GM19372 (cell line): ENCODE data around the gene MON1A.
A peak's percentile ranks its signal among the peaks of the same experiment; 100 is the strongest.
"Not testable (repeated sequence)": the region's sequence is repeated elsewhere in the genome, so short reads cannot be mapped to it uniquely, and the experiment has no call there.

Source experiments
- ATAC-seq: cut with Tn5 transposase; IDR thresholded peaks from one replicate; pipeline ENCODE4 v1.9.1; 2021; ENCODE audit warnings: mild to moderate bottlenecking, low read depth, moderate library complexity; ENCODE audit not compliant: unreplicated experiment

Gene MON1A, protein sequence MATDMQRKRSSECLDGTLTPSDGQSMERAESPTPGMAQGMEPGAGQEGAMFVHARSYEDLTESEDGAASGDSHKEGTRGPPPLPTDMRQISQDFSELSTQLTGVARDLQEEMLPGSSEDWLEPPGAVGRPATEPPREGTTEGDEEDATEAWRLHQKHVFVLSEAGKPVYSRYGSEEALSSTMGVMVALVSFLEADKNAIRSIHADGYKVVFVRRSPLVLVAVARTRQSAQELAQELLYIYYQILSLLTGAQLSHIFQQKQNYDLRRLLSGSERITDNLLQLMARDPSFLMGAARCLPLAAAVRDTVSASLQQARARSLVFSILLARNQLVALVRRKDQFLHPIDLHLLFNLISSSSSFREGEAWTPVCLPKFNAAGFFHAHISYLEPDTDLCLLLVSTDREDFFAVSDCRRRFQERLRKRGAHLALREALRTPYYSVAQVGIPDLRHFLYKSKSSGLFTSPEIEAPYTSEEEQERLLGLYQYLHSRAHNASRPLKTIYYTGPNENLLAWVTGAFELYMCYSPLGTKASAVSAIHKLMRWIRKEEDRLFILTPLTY

DNA sequence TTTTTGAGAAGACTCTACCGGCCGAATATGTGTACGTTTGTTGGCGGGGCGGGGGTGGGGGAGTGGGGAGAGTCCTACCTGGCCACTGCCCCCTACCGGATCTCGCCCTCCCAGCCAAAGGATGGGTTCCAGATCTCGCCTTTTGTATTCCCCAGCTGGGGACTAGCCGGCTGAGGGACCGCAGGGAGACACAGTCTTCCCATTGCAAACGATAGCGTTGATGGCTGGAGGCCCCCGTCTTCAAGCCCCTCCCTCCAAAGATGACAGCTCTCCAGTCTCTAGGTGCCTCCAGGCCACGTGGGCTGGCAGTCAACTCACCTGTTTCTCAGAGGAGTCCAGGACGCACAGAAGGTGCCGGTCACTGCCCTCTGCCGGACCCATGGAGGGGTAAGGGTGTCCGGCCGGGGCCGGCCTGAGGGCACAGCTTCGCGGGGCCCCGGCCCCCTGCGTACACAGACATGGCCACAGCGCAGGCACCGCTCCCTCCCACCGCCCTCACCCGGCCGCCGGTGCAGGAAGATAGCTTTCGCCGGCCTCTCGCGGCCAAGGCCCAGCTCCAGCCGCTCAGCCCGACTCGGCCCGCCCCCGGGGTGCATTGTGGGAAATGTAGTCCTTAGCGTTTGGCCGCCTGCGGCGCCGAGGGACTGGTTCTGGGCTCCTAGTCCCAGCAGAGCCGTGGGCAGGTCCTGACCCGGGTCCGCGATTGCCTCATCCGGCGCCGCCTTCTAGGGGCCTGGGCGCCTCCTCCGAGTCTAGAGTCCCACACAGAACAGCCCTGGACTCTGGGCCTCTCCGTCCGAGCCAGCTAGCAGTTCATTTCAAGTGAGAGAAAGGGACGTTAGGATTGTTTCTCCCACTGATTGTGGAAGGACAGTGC lies at the start of gene MON1A:
MON1A (minus strand) TSS at position 521 of the 877 bp plus-strand sequence. CDS start 16,465 bp downstream, outside the sequence.
- peak; percentile 86 for ATAC-seq

DNA sequence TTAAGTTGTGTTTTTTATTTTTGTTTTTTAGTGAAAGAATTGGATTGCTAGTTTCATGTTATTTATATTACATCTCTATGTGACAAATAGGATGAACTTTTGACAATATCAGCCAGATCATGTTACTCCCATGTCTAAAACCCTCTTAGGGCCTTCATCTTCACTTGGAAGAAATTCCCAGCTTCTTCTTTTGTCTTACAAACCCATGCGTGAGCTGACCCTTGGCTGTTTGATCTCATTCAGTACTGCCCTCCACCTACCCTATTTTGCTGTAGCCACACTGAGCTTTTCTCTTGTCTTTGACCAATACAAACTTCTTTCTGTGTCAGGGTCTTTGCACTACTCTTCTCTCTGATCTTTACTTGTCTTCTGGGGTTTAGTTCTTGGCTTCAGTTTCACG lies 47.3 kb upstream of the MON1A start:
- no peak for ATAC-seq

DNA sequence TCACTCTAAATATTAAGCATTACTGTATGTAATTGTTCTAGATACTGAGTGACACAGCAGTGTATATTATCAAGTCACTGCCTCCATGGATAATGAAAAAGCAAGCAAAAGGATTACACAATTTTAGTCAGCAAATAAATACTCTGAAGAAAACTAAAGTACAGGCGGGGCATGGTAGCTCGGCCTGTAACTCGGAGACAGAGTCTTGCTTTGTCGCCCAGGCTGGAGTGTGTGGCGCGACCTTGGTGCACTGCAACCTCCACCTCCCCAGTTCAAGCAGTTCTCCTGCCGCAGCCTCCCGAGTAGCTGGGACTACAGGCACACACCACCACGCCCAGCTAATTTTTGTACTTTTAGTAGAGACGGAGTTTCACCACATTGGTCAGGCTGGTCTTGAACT lies 43.0 kb upstream of the MON1A start:
- ATAC-seq: no peak

DNA sequence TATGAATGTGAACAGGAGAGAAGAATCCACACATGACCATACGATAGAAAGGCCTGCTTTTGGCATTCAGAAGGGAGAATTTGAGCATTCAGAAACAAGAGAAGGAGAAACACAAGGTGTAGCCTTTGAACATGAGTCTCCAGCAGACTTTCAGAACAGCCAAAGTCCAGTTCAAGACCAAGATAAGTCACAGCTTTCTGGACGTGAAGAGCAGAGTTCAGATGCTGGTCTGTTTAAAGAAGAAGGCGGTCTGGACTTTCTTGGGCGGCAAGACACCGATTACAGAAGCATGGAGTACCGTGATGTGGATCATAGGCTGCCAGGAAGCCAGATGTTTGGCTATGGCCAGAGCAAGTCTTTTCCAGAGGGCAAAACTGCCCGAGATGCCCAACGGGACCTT lies 38.7 kb upstream of the MON1A start:
- no peak for ATAC-seq

DNA sequence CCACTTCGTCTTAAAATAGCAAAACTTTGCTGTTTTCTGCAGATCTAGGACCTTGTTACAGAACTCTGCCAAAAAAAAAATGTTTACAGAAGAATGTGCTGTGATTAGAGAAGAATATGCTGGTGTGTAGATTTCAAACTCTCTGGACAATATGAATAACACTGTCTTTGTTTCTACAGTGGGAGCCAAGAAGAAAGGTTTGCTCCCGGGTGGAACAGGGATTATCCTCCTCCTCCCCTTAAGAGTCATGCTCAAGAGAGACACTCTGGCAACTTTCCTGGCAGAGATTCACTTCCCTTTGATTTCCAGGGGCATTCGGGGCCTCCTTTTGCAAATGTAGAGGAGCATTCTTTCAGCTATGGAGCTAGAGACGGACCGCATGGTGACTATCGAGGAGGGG lies 37.7 kb upstream of the MON1A start:
- no peak for ATAC-seq

DNA sequence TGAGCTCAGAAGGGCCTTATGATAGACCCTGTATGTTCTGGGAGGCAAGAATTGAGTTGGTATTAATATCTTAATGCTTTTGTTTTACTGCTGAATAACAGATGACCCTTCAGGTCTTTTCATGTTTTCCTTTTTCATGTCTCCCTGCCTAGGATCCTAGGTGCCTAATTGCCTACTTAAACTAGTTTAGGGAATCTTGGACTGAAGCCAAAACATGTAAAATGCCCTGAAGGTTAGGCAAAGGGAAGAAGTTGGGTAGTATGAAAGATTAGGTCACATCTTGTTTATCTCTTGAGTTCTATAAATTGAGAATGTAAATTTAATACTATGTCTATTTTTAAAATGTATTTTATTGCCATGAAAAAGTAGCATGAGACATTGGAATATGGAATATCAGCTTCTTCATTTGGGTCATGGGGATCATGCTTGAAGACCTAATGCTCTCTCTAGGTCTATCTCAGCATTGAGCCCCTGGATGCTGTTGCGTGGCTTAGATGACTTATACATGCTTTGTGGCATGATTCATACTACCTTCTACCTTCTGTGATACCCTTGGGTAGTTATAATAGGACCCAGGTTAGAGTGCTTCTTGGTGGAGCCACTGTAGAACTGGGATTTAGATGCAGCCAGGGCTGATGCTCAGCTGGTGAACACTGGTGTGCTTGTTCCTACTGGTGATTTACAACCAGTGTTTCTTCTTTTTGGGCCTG lies 36.8 kb upstream of the MON1A start:
- no peak for ATAC-seq

DNA sequence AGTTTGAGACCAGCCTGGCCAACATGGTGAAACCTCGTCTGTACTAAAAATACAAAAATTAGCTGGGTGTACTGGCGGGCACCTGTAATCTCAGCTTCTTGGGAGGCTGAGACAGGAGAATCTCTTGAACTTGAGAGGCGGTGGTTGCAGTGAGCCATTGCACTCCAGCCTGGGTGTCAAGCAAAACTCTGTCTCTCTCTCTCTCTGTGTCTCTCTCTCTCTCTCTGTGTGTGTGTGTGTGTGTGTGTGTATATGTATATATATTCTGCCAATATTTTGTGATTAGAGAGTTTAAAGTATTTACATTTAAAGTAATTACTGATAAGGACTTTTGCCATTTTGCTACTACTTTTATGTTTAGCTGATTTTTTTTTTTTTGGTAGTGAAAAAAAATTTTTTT lies 26.0 kb upstream of the MON1A start:
- ATAC-seq: no peak

DNA sequence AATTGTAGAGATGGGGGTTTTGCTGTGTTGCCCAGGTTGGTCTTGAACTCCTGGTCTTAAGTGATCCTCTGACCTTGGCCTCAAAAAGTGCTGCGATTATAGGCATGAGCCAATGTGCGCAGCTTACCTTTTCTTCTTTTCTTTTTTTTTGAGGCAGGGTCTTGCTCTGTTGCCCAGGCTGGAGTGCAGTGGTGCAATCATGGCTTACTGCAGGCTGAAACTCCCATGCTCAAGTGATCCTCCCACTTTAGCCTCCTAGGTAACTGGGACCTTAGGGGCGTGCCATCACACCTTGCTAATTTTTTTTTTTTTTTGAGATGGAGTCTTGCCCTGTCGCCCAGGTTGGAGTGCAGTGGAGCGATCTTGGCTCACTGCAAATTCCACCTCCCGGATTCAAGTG lies 23.3 kb upstream of the MON1A start:
- ATAC-seq: no peak

DNA sequence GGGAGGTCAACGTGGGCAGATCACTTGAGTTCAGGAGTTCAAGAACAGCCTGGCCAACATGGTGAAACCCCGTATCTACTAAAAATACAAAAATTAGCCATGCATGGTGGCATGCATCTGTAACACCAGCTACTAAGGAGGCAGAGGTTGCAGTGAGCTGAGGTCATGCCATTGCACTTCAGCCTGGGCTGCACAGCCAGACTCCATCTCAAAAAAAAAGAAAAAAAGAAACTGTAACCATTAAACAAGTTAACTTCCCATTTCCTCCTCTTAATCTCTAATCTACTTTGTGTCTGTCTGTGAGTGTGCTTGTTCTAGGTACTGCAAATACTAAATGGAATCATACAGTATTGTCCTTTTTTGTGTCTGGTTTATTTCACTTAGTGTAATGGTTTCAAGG lies 13.0 kb upstream of the MON1A start:
- ATAC-seq: no peak

DNA sequence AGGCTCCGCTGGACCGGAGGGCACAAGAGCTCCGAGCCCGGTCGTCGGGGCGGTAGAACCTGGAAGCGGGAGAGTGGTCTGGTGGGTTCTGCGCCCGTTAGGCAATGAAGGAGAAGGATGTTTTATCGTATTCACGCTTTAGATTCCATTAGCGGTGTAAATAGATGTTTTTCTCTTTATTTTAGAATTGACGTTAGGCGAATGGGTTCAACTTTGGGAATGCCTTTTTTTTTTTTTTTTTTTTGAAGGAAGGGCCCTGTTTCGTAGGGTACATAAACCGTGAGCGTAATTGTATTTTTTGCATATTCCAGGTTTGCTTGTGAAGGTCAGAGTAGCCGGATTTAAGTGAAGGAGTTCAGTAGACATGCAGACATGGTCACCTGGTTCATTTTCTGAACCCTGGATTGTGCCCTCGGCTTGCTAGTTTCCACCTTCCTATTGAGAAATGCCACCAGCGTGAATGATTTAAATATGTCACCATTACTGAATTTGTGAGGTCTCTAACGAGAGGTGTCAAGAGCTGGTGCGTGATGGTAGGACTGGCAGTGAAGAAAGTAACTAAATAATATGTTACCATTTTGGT lies 11.1 kb upstream of the MON1A start:
- ATAC-seq: no peak

DNA sequence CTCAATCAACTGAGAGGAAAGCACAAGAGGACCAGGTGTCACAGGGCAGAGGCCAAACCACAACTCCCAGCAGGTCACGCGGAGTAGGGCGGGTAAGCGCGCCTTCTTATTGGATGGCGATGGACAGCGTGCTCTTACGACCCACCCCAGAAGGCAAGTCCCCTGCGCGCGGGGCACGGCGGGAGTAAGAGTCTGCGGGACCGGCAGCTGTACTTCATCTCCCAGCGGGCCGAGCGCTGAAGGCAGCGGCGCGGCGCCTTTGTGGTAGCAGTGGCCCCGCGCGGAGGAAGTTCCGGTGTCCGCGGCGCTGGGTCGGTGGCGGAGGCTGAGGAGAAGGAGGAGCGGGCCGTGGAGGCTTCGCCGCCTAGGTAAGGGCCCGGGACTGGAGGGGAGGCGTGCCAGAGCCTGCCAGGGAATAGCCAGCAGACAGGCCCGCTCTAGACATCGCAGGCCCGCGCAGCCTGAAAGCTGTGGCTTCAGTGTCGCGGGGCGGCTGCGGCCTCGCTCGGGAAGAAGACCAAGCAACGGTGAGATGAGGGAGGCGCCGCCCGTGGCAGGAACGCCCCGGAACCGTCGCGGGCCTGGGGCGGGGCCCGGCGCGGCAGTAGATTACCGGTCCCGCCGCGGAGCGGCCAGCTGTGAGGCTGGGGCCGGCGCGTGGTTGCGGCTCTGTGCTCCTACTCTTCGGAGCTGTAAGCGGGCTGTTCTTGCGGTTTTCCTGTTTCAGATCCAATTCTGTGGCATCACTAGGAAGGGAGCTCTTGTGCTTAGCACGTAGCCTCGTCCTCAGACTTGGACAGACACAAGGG lies 10.5 kb upstream of the MON1A start, which contains the start of gene RBM6:
RBM6 (plus strand) TSS at position 293 of the 809 bp plus-strand sequence. CDS start 22,492 bp downstream, outside the sequence.
- ATAC-seq: peak; percentile 95

DNA sequence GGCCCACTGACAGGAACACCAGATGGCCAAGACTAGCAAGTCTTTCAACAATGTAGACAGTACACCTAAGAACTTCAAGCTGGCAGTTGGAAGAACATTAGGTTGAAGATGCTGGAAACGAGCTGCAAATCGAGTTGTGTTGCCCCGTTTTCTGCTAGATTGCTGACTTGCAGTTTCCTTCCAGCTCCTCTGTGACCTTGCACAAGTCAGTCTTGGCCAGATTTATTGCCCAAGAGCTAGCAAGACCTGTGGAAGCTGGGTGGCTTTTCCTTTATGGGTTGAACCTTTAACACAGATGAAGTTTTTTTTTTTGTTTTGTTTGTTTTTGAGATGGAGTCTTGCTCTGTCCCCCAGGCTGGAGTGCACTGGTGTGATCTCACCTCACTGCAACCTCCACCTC lies 7.5 kb upstream of the MON1A start:
- ATAC-seq: no peak

DNA sequence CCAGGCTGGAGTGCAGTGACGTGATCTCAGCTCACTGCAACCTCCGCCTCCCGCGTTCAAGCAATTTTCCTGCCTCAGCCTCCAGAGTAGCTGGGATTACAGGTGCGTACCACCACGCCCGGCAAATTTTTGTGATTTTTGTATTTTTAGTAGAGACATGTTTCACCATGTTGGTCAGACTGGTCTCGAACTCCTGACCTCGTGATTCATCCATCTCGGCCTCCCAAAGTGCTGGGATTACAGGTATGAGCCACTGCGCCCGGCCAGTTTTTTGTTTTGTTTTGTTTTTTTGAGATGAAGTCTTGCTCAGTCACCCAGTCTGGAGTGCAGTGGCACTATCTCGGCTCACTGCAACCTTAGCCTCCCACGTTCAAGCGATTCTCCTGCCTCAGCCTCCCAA lies 2.7 kb upstream of the MON1A start:
- not testable (repeated sequence) for ATAC-seq

DNA sequence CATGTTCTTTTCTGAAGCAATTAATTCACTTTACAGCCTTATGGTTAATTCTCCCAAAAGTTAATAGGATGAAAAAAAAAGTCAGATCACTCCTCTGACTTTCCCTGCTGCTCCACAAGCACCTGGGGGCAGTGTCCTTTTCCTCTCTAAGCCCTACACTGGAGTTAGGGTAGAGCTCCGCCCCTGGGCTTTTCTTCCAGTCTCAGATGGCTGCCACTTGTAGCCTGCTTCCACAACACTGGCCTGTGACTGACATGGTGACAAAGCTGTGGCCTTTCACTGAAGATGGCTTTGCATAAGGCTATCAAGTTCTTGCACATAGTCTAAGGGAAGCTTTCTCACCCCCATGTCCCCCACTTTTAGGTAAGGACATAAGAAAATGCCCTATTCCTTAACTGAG lies 1.3 kb upstream of the MON1A start:
- no peak for ATAC-seq

DNA sequence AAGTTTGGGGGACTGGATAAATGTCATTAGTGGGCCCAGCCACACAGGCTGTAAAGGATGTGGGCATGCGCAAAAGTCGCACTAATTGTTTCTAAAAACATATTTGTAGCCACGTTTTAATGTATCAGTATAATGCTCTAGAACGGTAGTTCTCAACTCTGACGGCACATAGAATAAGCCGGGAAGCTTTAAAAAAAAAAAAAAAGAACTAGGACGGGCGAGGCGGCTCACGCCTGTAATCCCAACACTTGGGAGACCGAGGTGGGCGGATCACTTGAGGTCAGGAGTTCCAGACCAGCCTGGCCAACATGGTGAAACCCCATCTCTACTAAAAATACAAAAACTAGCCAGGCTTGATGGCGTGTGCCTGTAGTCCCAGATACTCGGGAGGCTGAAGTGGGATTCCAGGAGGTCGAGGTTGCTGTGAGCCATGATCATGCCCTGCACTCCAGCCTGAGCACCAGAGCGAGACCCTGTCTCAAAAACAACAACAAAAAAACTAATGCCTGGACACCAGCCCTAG lies 618 bp upstream of the MON1A start:
- no peak for ATAC-seq

DNA sequence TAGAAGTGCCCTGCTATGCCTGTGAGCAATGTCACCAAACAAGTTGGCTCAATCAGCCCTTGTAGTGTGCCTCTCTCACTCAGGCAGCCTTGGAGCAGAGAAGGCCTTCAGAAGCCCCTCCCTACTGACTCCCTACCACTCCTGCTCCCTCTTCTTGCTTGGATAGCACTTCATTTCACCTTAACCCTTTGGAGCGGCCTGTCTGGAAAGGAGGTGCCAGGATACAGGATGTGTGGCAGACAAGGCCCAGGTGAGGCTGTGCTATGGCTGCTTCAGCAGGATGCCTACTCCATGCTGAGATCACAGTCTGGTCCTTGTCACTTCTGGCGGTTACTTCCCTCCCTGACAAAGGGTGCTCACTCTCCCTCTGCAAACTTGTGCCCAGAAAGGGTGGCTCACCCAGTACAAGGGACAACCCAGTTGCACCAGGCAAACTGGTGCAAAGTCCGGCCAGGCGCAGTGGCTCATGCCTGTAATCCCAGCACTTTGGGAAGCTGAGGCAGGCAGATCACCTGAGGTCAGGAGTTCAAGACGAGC lies 1.1 kb downstream of the MON1A start:
- ATAC-seq: no peak

DNA sequence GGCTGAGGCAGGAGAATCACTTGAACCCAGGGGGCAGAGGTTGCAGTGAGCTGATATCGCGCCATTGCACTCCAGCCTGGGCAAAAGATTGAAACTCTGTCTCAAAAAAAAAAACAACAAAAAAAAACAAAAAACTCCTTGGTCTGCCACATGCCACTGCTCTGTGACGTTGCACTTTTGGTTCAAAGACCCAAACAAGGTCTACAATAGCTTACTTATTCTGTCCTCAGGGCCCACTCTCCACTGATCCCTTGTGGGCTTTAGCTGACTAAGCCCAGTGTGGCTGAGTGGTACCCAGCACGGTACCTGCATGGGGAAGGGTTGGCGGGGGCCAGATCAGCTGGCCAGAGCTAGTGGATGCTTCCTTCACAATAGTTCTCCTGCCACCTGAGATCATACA lies 1.8 kb downstream of the MON1A start:
- ATAC-seq: no peak

DNA sequence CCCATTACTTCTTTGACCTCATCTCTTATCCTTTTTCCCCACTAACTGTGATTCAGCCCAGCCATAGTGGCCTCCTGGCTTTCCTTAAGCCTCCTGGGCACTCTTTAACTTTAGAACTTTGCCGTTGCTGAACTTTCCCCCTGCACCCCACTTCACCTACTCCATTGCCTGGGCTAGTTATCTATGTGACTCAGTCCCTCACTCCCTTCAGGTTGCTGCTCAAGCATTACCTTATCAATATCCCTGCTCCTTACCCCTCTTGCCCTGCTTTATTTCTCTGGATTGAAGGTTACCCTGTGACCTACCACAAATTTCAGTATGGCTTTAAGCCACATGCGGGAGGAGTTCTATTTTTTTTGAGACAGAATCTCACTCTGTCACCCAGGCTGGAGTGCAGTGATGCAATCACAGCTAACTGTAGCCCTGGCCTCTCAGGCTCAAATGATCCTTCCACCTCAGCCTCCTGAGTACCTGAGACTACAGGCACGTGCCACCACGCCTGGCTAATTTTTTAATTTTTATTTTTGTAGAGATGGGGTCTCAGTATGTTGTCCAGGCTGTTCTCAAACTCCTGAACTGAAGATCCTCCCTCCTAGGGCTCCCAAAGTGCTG lies 3.4 kb downstream of the MON1A start:
- ATAC-seq: no peak

DNA sequence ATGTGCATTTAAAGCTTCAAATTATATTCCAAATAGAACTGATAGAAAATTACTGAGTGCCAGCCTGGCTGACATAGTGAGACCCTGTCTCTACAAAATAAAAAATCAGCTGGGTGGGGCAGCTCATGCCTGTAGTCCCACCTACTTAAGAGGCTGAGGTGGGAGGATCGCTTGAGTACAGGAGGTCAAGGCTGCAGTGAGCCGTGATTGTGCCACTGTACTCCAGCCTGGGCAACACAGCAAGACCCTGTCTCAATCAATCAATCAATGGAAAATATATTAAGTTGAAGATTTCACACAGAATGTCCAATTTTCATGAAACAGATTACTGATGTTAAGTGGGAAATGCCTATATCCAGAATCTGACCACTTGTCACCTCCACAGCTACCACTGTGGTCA lies 4.1 kb downstream of the MON1A start:
- no peak for ATAC-seq
